ENCODE results near the gene OLFML2A.

Gene OLFML2A

GRCh38 chr9:124779368-124780059 lies 2.6 kb downstream of the OLFML2A start:
- H3K9me3 ChIP-seq (ENCODE audit: insufficient read depth, low read depth, low read length): no peaks in the 10 kb centered on the region
- H3K9ac ChIP-seq (ENCODE audit: low read depth, low read length): peak overlapping the region; percentile 35; the same call in 1 of the 2 replicates
- H3K36me3 ChIP-seq (ENCODE audit: insufficient read depth, low read length): no peaks in the 10 kb centered on the region
- H3K4me3 ChIP-seq (ENCODE audit: low read length): 0 out of 2 replicates have a peak overlapping the region, but pooled peaks have one; percentile 5
- H3K27me3 ChIP-seq (ENCODE audit: insufficient read depth, low read length): peaks cover 22% of the 10 kb centered on the region
- 7% methylated on average over 5 of the region's 6 CpGs for WGBS
- peak overlapping the region; percentile 77 for H3K27ac ChIP-seq (ENCODE audit: low read depth, low read length)
- H3K4me1 ChIP-seq (ENCODE audit: insufficient read depth, low read length): peaks cover 15% of the 10 kb centered on the region

GRCh38 chr9:124780060-124780756 lies 3.3 kb downstream of the OLFML2A start:
- peak overlapping the region; percentile 77 for H3K27ac ChIP-seq (ENCODE audit: low read depth, low read length)
- H3K36me3 ChIP-seq (ENCODE audit: insufficient read depth, low read length): no peaks in the 10 kb centered on the region
- 0 out of 2 replicates have a peak overlapping the region, but pooled peaks have one; percentile 5 for H3K4me3 ChIP-seq (ENCODE audit: low read length)
- H3K27me3 ChIP-seq (ENCODE audit: insufficient read depth, low read length): peaks cover 22% of the 10 kb centered on the region
- H3K9ac ChIP-seq (ENCODE audit: low read depth, low read length): peak overlapping the region; percentile 35; the same call in 1 of the 2 replicates
- 85% methylated on average over 14 of the region's 14 CpGs for WGBS
- H3K9me3 ChIP-seq (ENCODE audit: insufficient read depth, low read depth, low read length): no peaks in the 10 kb centered on the region
- H3K4me1 ChIP-seq (ENCODE audit: insufficient read depth, low read length): peaks cover 15% of the 10 kb centered on the region

- no peaks in the 10 kb centered on the region for H3K9me3 ChIP-seq (ENCODE audit: insufficient read depth, low read depth, low read length)
These were observed 3.8 kb downstream of the OLFML2A start for GRCh38 chr9:124780757-124781151.

GRCh38 chr9:124781967-124782660 lies 5.2 kb downstream of the OLFML2A start:
- Histone ChIP-seq H3K4me1 (ENCODE audit: insufficient read depth, low read length) (peaks cover 15% of the 10 kb centered on the region), H3K9me3 (ENCODE audit: insufficient read depth, low read depth, low read length) (no peaks in the 10 kb centered on the region), H3K27ac (ENCODE audit: low read depth, low read length) (no peak overlapping the region), H3K4me3 (ENCODE audit: low read length) (no peak overlapping the region), H3K9ac (ENCODE audit: low read depth, low read length) (no peak overlapping the region), H3K36me3 (ENCODE audit: insufficient read depth, low read length) (no peaks in the 10 kb centered on the region), H3K27me3 (ENCODE audit: insufficient read depth, low read length) (peaks cover 8% of the 10 kb centered on the region)
- whole genome bisulfite sequencing: 93% methylated on average over 3 of the region's 3 CpGs

More at GRCh38 chr9:124780757-124781151, 3.8 kb downstream of the OLFML2A start:
- peaks cover 15% of the 10 kb centered on the region for H3K4me1 ChIP-seq (ENCODE audit: insufficient read depth, low read length)
- H3K27me3 ChIP-seq (ENCODE audit: insufficient read depth, low read length): peaks cover 22% of the 10 kb centered on the region
- no peak overlapping the region for H3K27ac ChIP-seq (ENCODE audit: low read depth, low read length)
- no peaks in the 10 kb centered on the region for H3K36me3 ChIP-seq (ENCODE audit: insufficient read depth, low read length)
- H3K4me3 ChIP-seq (ENCODE audit: low read length): no peak overlapping the region
- no peak overlapping the region for H3K9ac ChIP-seq (ENCODE audit: low read depth, low read length)
- 95% methylated on average over 4 of the region's 4 CpGs for WGBS

- peaks cover under 1% of the 10 kb centered on the region; the same call in 1 of the 2 replicates for H3K27me3 ChIP-seq (ENCODE audit: insufficient read depth, low read length)
- 83% methylated on average over 10 of the region's 13 CpGs for WGBS
- H3K27ac ChIP-seq (ENCODE audit: low read depth, low read length): no peak overlapping the region
- no peak overlapping the region for H3K9ac ChIP-seq (ENCODE audit: low read depth, low read length)
- no peak overlapping the region for H3K4me3 ChIP-seq (ENCODE audit: low read length)
- H3K4me1 ChIP-seq (ENCODE audit: insufficient read depth, low read length): peaks cover 15% of the 10 kb centered on the region
- H3K9me3 ChIP-seq (ENCODE audit: insufficient read depth, low read depth, low read length): no peaks in the 10 kb centered on the region
- H3K36me3 ChIP-seq (ENCODE audit: insufficient read depth, low read length): no peaks in the 10 kb centered on the region
These were observed 6.0 kb downstream of the OLFML2A start for GRCh38 chr9:124782661-124783574.

- Histone ChIP-seq H3K27me3 (ENCODE audit: insufficient read depth, low read length) (no peaks in the 10 kb centered on the region), H3K9me3 (ENCODE audit: insufficient read depth, low read depth, low read length) (no peaks in the 10 kb centered on the region), H3K27ac (ENCODE audit: low read depth, low read length) (no peak overlapping the region), H3K9ac (ENCODE audit: low read depth, low read length) (no peak overlapping the region), H3K4me3 (ENCODE audit: low read length) (no peak overlapping the region), H3K36me3 (ENCODE audit: insufficient read depth, low read length) (no peaks in the 10 kb centered on the region), H3K4me1 (ENCODE audit: insufficient read depth, low read length) (peaks cover 13% of the 10 kb centered on the region)
- WGBS: 100% methylated on average over 1 of the region's 2 CpGs
These were observed 6.9 kb downstream of the OLFML2A start for GRCh38 chr9:124783830-124784229.

GRCh38 chr9:124784509-124784908 lies 7.6 kb downstream of the OLFML2A start:
- no peak overlapping the region for H3K27ac ChIP-seq (ENCODE audit: low read depth, low read length)

GRCh38 chr9:124786881-124787573 lies 10.1 kb downstream of the OLFML2A start:
- no peaks in the 10 kb centered on the region for H3K4me1 ChIP-seq (ENCODE audit: insufficient read depth, low read length)
- no peak overlapping the region for H3K27ac ChIP-seq (ENCODE audit: low read depth, low read length)
- no peaks in the 10 kb centered on the region for H3K27me3 ChIP-seq (ENCODE audit: insufficient read depth, low read length)
- H3K9ac ChIP-seq (ENCODE audit: low read depth, low read length): no peak overlapping the region
- H3K36me3 ChIP-seq (ENCODE audit: insufficient read depth, low read length): no peaks in the 10 kb centered on the region
- no peaks in the 10 kb centered on the region for H3K9me3 ChIP-seq (ENCODE audit: insufficient read depth, low read depth, low read length)
- no peak overlapping the region for H3K4me3 ChIP-seq (ENCODE audit: low read length)
- 97% methylated on average over 20 of the region's 20 CpGs for WGBS

More at GRCh38 chr9:124784509-124784908, 7.6 kb downstream of the OLFML2A start:
- H3K4me1 ChIP-seq (ENCODE audit: insufficient read depth, low read length): peaks cover 9% of the 10 kb centered on the region
- H3K27me3 ChIP-seq (ENCODE audit: insufficient read depth, low read length): no peaks in the 10 kb centered on the region
- H3K4me3 ChIP-seq (ENCODE audit: low read length): no peak overlapping the region
- H3K9ac ChIP-seq (ENCODE audit: low read depth, low read length): no peak overlapping the region
- H3K36me3 ChIP-seq (ENCODE audit: insufficient read depth, low read length): no peaks in the 10 kb centered on the region
- 96% methylated on average over 2 of the region's 2 CpGs for WGBS
- H3K9me3 ChIP-seq (ENCODE audit: insufficient read depth, low read depth, low read length): no peaks in the 10 kb centered on the region

GRCh38 chr9:124788542-124789217 lies 11.7 kb downstream of the OLFML2A start:
- Histone ChIP-seq H3K9ac (ENCODE audit: low read depth, low read length) (no peak overlapping the region), H3K27me3 (ENCODE audit: insufficient read depth, low read length) (no peaks in the 10 kb centered on the region), H3K4me1 (ENCODE audit: insufficient read depth, low read length) (no peaks in the 10 kb centered on the region), H3K36me3 (ENCODE audit: insufficient read depth, low read length) (no peaks in the 10 kb centered on the region), H3K9me3 (ENCODE audit: insufficient read depth, low read depth, low read length) (no peaks in the 10 kb centered on the region), H3K4me3 (ENCODE audit: low read length) (no peak overlapping the region), H3K27ac (ENCODE audit: low read depth, low read length) (no peak overlapping the region)
- 100% methylated on average over 2 of the region's 3 CpGs for WGBS

- Histone ChIP-seq H3K9ac (ENCODE audit: low read depth, low read length) (no peak overlapping the region), H3K27me3 (ENCODE audit: insufficient read depth, low read length) (no peaks in the 10 kb centered on the region), H3K9me3 (ENCODE audit: insufficient read depth, low read depth, low read length) (no peaks in the 10 kb centered on the region), H3K4me3 (ENCODE audit: low read length) (no peak overlapping the region), H3K36me3 (ENCODE audit: insufficient read depth, low read length) (no peaks in the 10 kb centered on the region), H3K4me1 (ENCODE audit: insufficient read depth, low read length) (no peaks in the 10 kb centered on the region), H3K27ac (ENCODE audit: low read depth, low read length) (no peak overlapping the region)
- 82% methylated on average over 2 of the region's 2 CpGs for WGBS
These were observed 12.6 kb downstream of the OLFML2A start for GRCh38 chr9:124789531-124789930.

Measured in HUES64 (cell line).